ENCODE measurements around the gene FAM111A. TPM values are rescaled to one million over a fixed set of nuclear protein-coding genes. Genes with fewer than 3 reads are reported as not detected.

Gene FAM111A
- total and polyA plus RNA-seq, 2 donors (not counting 3 experiments of a cell fraction or from before 2014, with no cell fraction given), result 20.1 to 57.4 TPM

DNA sequence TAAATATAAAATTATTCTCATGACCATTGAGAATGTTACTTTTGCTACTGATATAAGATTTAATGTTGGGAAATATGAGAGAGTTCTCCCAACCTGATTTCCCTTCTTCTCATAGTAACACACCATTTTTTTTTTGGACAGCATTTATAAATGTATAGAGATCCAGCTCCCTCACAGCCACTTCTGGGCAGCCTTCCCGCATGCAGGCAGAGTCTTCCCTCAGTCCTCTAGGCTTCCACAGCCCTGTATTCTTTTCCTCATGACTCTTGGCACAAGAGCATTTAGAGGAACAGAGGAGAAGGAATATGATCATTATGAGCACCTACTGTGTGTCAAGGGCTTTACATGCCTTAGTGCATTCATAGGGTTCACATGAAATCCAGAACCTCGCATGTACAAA is 38.3 kb downstream of the FAM111A start:
- FAIRE-seq (no peak), DNase-seq (ENCODE audit: low read depth, low spot score) (no peak)
- Histone ChIP-seq H2AFZ (ENCODE audit: low read depth, low read length) (no peak overlapping the region), H4K20me1 (replicated peaks; ENCODE audit: control insufficient read depth, extremely low read depth, insufficient read depth, low read length) (no peaks in the 10 kb centered on the region), H3K9me1 (replicated peaks; ENCODE audit: control insufficient read depth, extremely low read depth, insufficient read depth, low read length) (no peaks in the 10 kb centered on the region), H3K4me1 (ENCODE audit: control insufficient read depth, extremely low read depth, insufficient read depth, low read length) (no peaks in the 10 kb centered on the region), H3K4me2 (ENCODE audit: insufficient read depth, low read length) (no peak overlapping the region), H3K79me2 (ENCODE audit: control insufficient read depth, insufficient read depth, low read length) (no peaks in the 10 kb centered on the region), H3K27ac (ENCODE audit: insufficient read depth, low read depth, low read length) (no peak overlapping the region), H3K36me3 (ENCODE audit: control insufficient read depth in 2 of 2, extremely low read depth in 1 of 2, insufficient read depth in 2 of 2, low read length in 2 of 2) (no peaks in the 10 kb centered on the region), H3K27me3 (ENCODE audit: control insufficient read depth in 2 of 2, insufficient read depth in 2 of 2, low read length in 2 of 2) (peaks cover 6 to 15% of the 10 kb centered on the region in 2 experiments), H3K9me3 (replicated peaks; ENCODE audit: control insufficient read depth, insufficient read depth, low read length) (no peaks in the 10 kb centered on the region), H3K9ac (replicated peaks; ENCODE audit: extremely low read depth, insufficient read depth, low read length) (no peak overlapping the region), H3K4me3 (replicated peaks in 1 of 3; ENCODE audit: insufficient read depth in 1 of 3, low read depth in 1 of 3, low read length in 3 of 3) (no peak overlapping the region)
- TF ChIP-seq, protein P1, sequence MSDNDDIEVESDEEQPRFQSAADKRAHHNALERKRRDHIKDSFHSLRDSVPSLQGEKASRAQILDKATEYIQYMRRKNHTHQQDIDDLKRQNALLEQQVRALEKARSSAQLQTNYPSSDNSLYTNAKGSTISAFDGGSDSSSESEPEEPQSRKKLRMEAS (IDR thresholded peaks at IDR 0.05; ENCODE audit: insufficient read depth, insufficient read length), result no peak
- TF ChIP-seq EZH2 (IDR thresholded peaks at IDR 0.05; ENCODE audit: borderline replicate concordance, low read depth, low read length, severe bottlenecking) (no peak), JUN (IDR thresholded peaks at IDR 0.05; ENCODE audit: borderline replicate concordance, insufficient read depth, insufficient read length, low read depth) (no peak), MYC (IDR thresholded peaks at IDR 0.05; ENCODE audit: low read depth, low read length) (no peak), POLR2AphosphoS5 (IDR thresholded peaks at IDR 0.05; ENCODE audit: insufficient read depth, low read depth, low read length) (no peak), GATA2 (IDR thresholded peaks at IDR 0.05; ENCODE audit: insufficient read depth, insufficient read length, low read depth, low read length) (no peak)
- TF ChIP-seq, protein P2, sequence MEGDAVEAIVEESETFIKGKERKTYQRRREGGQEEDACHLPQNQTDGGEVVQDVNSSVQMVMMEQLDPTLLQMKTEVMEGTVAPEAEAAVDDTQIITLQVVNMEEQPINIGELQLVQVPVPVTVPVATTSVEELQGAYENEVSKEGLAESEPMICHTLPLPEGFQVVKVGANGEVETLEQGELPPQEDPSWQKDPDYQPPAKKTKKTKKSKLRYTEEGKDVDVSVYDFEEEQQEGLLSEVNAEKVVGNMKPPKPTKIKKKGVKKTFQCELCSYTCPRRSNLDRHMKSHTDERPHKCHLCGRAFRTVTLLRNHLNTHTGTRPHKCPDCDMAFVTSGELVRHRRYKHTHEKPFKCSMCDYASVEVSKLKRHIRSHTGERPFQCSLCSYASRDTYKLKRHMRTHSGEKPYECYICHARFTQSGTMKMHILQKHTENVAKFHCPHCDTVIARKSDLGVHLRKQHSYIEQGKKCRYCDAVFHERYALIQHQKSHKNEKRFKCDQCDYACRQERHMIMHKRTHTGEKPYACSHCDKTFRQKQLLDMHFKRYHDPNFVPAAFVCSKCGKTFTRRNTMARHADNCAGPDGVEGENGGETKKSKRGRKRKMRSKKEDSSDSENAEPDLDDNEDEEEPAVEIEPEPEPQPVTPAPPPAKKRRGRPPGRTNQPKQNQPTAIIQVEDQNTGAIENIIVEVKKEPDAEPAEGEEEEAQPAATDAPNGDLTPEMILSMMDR (IDR thresholded peaks at IDR 0.05; ENCODE audit: extremely low read depth in 1 of 2, insufficient read depth in 1 of 2, low read depth in 1 of 2, low read length in 2 of 2), result no peak
- intact Hi-C loops (cut with micrococcal nuclease), result no loop called here
- dilution Hi-C loops (cut with MboI; ENCODE audit: extremely low pct_ligation_motif_present, low sequenced_read_pairs), result no loop called here
- CTCF ChIA-PET, result interaction anchor here (0.9 to 2.0 kb wide), 4 partner anchors 9 to 104 kb away, joined by 3 to 18 read pairs (median 4); partner anchors contain the start of gene DTX4
- BruUV-seq (replicated peaks), result no TSS peak
- POLR2A ChIA-PET, result no interaction called here

Measured in endothelial cell of umbilical vein (primary cell).